Measurements from ENCODE around the gene DBT. TPM values are rescaled to one million over a fixed set of nuclear protein-coding genes. Genes with fewer than 3 reads are reported as not detected.

The DBT gene
- total and polyA plus RNA-seq, 2 of the 13 experiments (the other 11 are each of a cell fraction or from before 2014, with no cell fraction given) = 3.3 to 10.2 TPM

DNA sequence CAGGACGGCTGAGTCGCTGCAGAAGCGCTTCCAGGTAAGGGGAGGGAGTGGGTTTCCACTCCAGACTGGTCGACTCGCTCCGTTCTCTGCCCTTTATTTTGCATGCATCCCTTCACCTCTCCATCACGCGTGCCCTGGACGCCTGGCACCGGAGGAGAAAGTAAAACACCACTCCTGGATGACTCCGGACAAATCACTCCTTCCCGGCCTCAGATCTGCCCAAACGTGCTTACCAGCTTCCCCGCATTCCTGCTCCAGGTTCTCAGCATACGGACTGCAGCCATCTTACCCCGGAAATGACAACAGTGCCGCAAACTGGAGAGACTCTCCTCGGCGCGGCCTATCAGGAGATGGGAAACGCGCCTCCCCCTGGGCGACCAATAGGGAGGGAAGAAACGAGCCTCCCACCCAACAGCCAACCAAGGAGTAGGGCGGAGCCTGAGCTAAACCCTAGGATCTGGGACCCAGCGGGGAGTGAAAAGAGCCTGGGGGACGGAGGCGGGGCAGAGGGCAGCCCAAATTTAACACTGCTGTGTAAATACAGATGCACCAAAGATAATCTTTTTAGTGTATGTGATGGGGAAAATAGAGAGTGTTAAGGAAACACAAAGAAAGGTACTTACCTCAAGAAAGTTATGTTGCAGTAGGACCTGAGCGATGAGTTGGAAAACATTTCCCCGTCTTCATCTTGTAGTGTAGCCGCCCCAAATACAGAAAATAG lies at the start of gene DBT (continued):
- TF ChIP-seq HOXA3 (CRISPR knock-in tag; IDR thresholded peaks at IDR 0.05) (peak; percentile 95), ZNF263 (CRISPR knock-in tag; IDR thresholded peaks at IDR 0.05) (no peak), HDAC1 (CRISPR knock-in tag; IDR thresholded peaks at IDR 0.05) (peak; percentile 82; the same call in 1 of the 2 replicates), ZFP36L1 (CRISPR knock-in tag; IDR thresholded peaks at IDR 0.05) (no peak; the same call in 1 of the 2 replicates), GABPA (IDR thresholded peaks at IDR 0.05; ENCODE audit: low read depth, low read length) (peak; percentile 53), GABPA (CRISPR knock-in tag; IDR thresholded peaks at IDR 0.05; ENCODE audit: low read depth) (peak; percentile 91), CBX1 (IDR thresholded peaks at IDR 0.05; ENCODE audit: low read depth) (peak; percentile 79), SAP130 (CRISPR knock-in tag; IDR thresholded peaks at IDR 0.05; ENCODE audit: low read depth) (peak; percentile 96), ATF1 (CRISPR knock-in tag; IDR thresholded peaks at IDR 0.05) (peak; percentile 76), HNF4G (IDR thresholded peaks at IDR 0.05; ENCODE audit: borderline replicate concordance, low read depth, low read length) (no peak), HNF4G (CRISPR knock-in tag; IDR thresholded peaks at IDR 0.05; ENCODE audit: borderline replicate concordance, low read depth) (no peak), POLR2G (IDR thresholded peaks at IDR 0.05; ENCODE audit: low read depth, low read length) (peak; percentile 98), GATAD2A (CRISPR knock-in tag; IDR thresholded peaks at IDR 0.05) (peak; percentile 36), ZNF362 (CRISPR knock-in tag; IDR thresholded peaks at IDR 0.05; ENCODE audit: borderline replicate concordance) (peak; percentile 17; the same call in 1 of the 2 replicates), FOXC1 (CRISPR knock-in tag; IDR thresholded peaks at IDR 0.05; ENCODE audit: borderline replicate concordance) (peak; percentile 39; the same call in 1 of the 2 replicates), KLF11 (CRISPR knock-in tag; IDR thresholded peaks at IDR 0.05) (peak; percentile 73; the same call in 1 of the 2 replicates), HNRNPH1 (optimal IDR thresholded peaks at IDR 0.05; ENCODE audit: low read depth, low read length) (no peak), GABPB1 (CRISPR knock-in tag; IDR thresholded peaks at IDR 0.05) (peak; percentile 93), ZNF891 (CRISPR knock-in tag; IDR thresholded peaks at IDR 0.05) (peak; percentile 85; the same call in 1 of the 2 replicates), ZNF33B (CRISPR knock-in tag; IDR thresholded peaks at IDR 0.05) (0 out of 2 replicates have a peak, but pooled peaks have one; percentile 47), TCF7 (IDR thresholded peaks at IDR 0.05; ENCODE audit: low read depth) (no peak), ZBTB44 (CRISPR knock-in tag; IDR thresholded peaks at IDR 0.05) (no peak), KLF6 (CRISPR knock-in tag; IDR thresholded peaks at IDR 0.05) (peak; percentile 64; the same call in 1 of the 2 replicates), ZNF619 (CRISPR knock-in tag; IDR thresholded peaks at IDR 0.05) (no peak), YEATS4 (CRISPR knock-in tag; IDR thresholded peaks at IDR 0.05; ENCODE audit: borderline replicate concordance) (peak; percentile 50; the same call in 1 of the 2 replicates)
- TF ChIP-seq, protein P1, sequence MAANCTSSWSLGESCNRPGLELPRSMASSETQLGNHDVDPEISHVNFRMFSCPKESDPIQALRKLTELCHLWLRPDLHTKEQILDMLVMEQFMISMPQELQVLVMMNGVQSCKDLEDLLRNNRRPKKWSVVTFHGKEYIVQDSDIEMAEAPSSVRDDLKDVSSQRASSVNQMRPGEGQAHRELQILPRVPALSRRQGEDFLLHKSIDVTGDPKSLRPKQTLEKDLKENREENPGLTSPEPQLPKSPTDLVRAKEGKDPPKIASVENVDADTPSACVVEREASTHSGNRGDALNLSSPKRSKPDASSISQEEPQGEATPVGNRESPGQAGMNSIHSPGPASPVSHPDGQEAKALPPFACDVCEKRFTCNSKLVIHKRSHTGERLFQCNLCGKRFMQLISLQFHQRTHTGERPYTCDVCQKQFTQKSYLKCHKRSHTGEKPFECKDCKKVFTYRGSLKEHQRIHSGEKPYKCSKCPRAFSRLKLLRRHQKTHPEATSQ (CRISPR knock-in tag; IDR thresholded peaks at IDR 0.05; ENCODE audit: borderline replicate concordance) = peak; percentile 59; the same call in 1 of the 2 replicates
- TF ChIP-seq, protein P2, sequence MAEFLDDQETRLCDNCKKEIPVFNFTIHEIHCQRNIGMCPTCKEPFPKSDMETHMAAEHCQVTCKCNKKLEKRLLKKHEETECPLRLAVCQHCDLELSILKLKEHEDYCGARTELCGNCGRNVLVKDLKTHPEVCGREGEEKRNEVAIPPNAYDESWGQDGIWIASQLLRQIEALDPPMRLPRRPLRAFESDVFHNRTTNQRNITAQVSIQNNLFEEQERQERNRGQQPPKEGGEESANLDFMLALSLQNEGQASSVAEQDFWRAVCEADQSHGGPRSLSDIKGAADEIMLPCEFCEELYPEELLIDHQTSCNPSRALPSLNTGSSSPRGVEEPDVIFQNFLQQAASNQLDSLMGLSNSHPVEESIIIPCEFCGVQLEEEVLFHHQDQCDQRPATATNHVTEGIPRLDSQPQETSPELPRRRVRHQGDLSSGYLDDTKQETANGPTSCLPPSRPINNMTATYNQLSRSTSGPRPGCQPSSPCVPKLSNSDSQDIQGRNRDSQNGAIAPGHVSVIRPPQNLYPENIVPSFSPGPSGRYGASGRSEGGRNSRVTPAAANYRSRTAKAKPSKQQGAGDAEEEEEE (CRISPR knock-in tag; IDR thresholded peaks at IDR 0.05; ENCODE audit: borderline replicate concordance) = no peak
